ENCODE results near the gene CERK.

The CERK gene

GRCh38 chr22:46730568-46731245 lies 7.3 kb downstream of the CERK start:
- DNase-seq: no peak

GRCh38 chr22:46728470-46728869 lies 9.6 kb downstream of the CERK start:
- DNase-seq: no peak

GRCh38 chr22:46727813-46728364 lies 10.2 kb downstream of the CERK start:
- DNase-seq: no peak

GRCh38 chr22:46726986-46727317 lies 11.1 kb downstream of the CERK start:
- DNase-seq: no peak

- DNase-seq: no peak
These were observed 11.7 kb downstream of the CERK start for GRCh38 chr22:46726066-46726985.

GRCh38 chr22:46725096-46725495 lies 13.0 kb downstream of the CERK start:
- DNase-seq: no peak

- DNase-seq: no peak
These were observed 14.2 kb downstream of the CERK start for GRCh38 chr22:46723882-46724281.

- DNase-seq: no peak
These were observed 16.5 kb downstream of the CERK start for GRCh38 chr22:46721501-46722085.

GRCh38 chr22:46719921-46720320 lies 18.1 kb downstream of the CERK start:
- DNase-seq: no peak

GRCh38 chr22:46714550-46714949 lies 23.5 kb downstream of the CERK start:
- no peak for DNase-seq

- DNase-seq: no peak
These were observed 25.8 kb downstream of the CERK start for GRCh38 chr22:46712288-46712687.

- no peak for DNase-seq
These were observed 27.2 kb downstream of the CERK start for GRCh38 chr22:46710806-46711205.

GRCh38 chr22:46708766-46709330 lies 29.2 kb downstream of the CERK start:
- no peak for DNase-seq

- DNase-seq: no peak
These were observed 30.1 kb downstream of the CERK start for GRCh38 chr22:46707827-46708570.

- no peak for DNase-seq
These were observed 30.7 kb downstream of the CERK start for GRCh38 chr22:46707305-46707704.

- DNase-seq: no peak
These were observed 32.0 kb downstream of the CERK start for GRCh38 chr22:46706060-46706459.

- DNase-seq: no peak
These were observed 34.1 kb downstream of the CERK start for GRCh38 chr22:46703996-46704370.

- no peak for DNase-seq
These were observed 34.7 kb downstream of the CERK start for GRCh38 chr22:46703171-46703995.

GRCh38 chr22:46701262-46701661 lies 36.8 kb downstream of the CERK start:
- DNase-seq: no peak

- no peak for DNase-seq
These were observed 39.0 kb downstream of the CERK start for GRCh38 chr22:46699091-46699490.

- DNase-seq: no peak
These were observed 40.1 kb downstream of the CERK start for GRCh38 chr22:46697811-46698515.
